ENCODE data around the gene HELZ2. TPM values are rescaled to one million over a fixed set of nuclear protein-coding genes. Genes with fewer than 3 reads are reported as not detected.

HELZ2 gene
- total and polyA plus RNA-seq, 10 of the 15 experiments (the other 5 are each of a cell fraction or from before 2014, with no cell fraction given) = 0.05 to 33.3 (median 6.2) TPM

DNA sequence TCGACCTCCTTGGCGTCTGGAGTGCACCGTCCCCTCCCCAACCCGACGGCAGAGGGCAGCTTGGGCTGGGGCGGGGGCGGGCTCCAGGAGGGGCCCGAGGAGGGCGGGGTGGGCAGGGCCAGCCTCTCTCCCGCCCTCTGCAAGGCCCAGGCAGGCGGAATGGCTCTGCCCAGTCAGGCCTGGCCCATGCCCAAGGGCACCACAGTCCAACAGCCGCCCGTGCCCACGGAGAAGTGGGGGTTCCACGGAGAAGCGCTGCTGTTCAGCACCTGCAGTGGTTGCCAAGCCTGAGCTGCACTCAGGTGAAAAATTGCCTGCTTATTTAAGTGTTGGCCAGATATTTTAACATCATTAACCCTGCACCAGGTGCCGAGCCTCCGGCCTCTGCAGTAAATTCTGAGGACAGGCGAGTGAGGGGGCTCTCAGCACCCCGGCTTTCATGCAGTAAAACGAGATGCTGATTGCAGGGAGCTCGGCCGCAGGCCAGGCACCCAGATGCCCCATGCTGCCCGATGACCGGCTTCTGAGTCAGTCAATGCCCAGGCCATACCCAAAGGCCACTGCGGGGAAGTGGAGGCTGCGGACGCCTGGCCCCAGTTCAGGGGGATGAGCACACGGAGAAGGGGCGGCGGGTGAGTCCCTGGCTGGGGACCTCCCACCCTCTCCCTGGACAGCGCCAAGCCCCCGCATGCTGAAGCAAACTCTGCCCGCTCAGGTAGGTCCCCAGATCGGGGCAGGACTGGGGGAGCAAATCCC is 26.1 kb downstream of the HELZ2 start, which contains the start of gene SRMS:
TSS of gene SRMS (minus strand) at position 25 of the 756 bp plus-strand sequence. CDS start 286 bp downstream, outside the sequence.
- Histone ChIP-seq H4K20me1 (ENCODE audit: control insufficient read depth, insufficient read depth) (no peaks in the 10 kb centered on the region), H3K4me3 (no peak within 1 kb of the TSS), H3K36me3 (ENCODE audit: control insufficient read depth in 2 of 2, insufficient read depth in 2 of 2, low read length in 1 of 2) (no peaks in the 10 kb centered on the region), H3K79me2 (ENCODE audit: control insufficient read depth, insufficient read depth, low read length) (no peaks in the 10 kb centered on the region), H3K4me1 (ENCODE audit: control insufficient read depth, insufficient read depth, low read length) (peaks cover 14% of the 10 kb centered on the region), H3K9me3 (replicated peaks; ENCODE audit: control insufficient read depth, insufficient read depth, low read length) (no peaks in the 10 kb centered on the region), H2AFZ (ENCODE audit: control insufficient read depth, low read depth, low read length) (no peak within 1 kb of the TSS), H3K27ac (ENCODE audit: control insufficient read depth, insufficient read depth) (no peak within 1 kb of the TSS), H3K9ac (ENCODE audit: control insufficient read depth, insufficient read depth, low read length) (no peak within 1 kb of the TSS), H3K27me3 (replicated peaks in 1 of 2; ENCODE audit: control insufficient read depth in 2 of 2, insufficient read depth in 2 of 2, low read length in 1 of 2) (no peaks in the 10 kb centered on the region; a peak in 1 of 4 replicates), H3K4me2 (ENCODE audit: control insufficient read depth, insufficient read depth) (no peak within 1 kb of the TSS)
- no peak for FAIRE-seq
- intact Hi-C loops (cut with micrococcal nuclease; ENCODE audit: unreplicated experiment) = no loop called here
- TF ChIP-seq LARP7 (IDR thresholded peaks at IDR 0.05) (no peak), SMC3 (IDR thresholded peaks at IDR 0.05; ENCODE audit: borderline replicate concordance, low read length) (no peak), ESRRA (IDR thresholded peaks at IDR 0.05; ENCODE audit: low read length) (no peak), KLF5 (IDR thresholded peaks at IDR 0.05; ENCODE audit: partially characterized antibody) (no peak), IRF4 (IDR thresholded peaks at IDR 0.05; ENCODE audit: low read depth, low read length) (no peak), PAX8 (IDR thresholded peaks at IDR 0.05) (no peak), NR2F1 (conservative IDR thresholded peaks at IDR 0.05) (no peak), HDAC6 (IDR thresholded peaks at IDR 0.05; ENCODE audit: unreplicated experiment) (no peak), ZNF622 (IDR thresholded peaks at IDR 0.05) (no peak), CREM (IDR thresholded peaks at IDR 0.05; ENCODE audit: low read depth) (no peak), NR2C2 (IDR thresholded peaks at IDR 0.05; ENCODE audit: borderline replicate concordance, control insufficient read depth, insufficient read length, low read depth) (no peak), RAD21 (IDR thresholded peaks at IDR 0.05; ENCODE audit: insufficient read depth, low read depth, low read length) (no peak), NFYA (IDR thresholded peaks at IDR 0.05; ENCODE audit: borderline replicate concordance, low read depth, low read length) (no peak)
- TF ChIP-seq, protein P1, sequence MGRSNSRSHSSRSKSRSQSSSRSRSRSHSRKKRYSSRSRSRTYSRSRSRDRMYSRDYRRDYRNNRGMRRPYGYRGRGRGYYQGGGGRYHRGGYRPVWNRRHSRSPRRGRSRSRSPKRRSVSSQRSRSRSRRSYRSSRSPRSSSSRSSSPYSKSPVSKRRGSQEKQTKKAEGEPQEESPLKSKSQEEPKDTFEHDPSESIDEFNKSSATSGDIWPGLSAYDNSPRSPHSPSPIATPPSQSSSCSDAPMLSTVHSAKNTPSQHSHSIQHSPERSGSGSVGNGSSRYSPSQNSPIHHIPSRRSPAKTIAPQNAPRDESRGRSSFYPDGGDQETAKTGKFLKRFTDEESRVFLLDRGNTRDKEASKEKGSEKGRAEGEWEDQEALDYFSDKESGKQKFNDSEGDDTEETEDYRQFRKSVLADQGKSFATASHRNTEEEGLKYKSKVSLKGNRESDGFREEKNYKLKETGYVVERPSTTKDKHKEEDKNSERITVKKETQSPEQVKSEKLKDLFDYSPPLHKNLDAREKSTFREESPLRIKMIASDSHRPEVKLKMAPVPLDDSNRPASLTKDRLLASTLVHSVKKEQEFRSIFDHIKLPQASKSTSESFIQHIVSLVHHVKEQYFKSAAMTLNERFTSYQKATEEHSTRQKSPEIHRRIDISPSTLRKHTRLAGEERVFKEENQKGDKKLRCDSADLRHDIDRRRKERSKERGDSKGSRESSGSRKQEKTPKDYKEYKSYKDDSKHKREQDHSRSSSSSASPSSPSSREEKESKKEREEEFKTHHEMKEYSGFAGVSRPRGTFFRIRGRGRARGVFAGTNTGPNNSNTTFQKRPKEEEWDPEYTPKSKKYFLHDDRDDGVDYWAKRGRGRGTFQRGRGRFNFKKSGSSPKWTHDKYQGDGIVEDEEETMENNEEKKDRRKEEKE (IDR thresholded peaks at IDR 0.05) = no peak
- TF ChIP-seq, protein P2, sequence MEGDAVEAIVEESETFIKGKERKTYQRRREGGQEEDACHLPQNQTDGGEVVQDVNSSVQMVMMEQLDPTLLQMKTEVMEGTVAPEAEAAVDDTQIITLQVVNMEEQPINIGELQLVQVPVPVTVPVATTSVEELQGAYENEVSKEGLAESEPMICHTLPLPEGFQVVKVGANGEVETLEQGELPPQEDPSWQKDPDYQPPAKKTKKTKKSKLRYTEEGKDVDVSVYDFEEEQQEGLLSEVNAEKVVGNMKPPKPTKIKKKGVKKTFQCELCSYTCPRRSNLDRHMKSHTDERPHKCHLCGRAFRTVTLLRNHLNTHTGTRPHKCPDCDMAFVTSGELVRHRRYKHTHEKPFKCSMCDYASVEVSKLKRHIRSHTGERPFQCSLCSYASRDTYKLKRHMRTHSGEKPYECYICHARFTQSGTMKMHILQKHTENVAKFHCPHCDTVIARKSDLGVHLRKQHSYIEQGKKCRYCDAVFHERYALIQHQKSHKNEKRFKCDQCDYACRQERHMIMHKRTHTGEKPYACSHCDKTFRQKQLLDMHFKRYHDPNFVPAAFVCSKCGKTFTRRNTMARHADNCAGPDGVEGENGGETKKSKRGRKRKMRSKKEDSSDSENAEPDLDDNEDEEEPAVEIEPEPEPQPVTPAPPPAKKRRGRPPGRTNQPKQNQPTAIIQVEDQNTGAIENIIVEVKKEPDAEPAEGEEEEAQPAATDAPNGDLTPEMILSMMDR (IDR thresholded peaks at IDR 0.05 in 2 of 3, conservative IDR thresholded peaks at IDR 0.05 in 1 of 3; ENCODE audit: control insufficient read depth in 2 of 3, extremely low read depth in 1 of 3, insufficient read depth in 1 of 3, low read depth in 3 of 3, low read length in 3 of 3) = no peak
- POLR2A ChIA-PET = no interaction called here
- SMC1A ChIA-PET (ENCODE audit: uncharacterized antibody, unreplicated experiment) = no interaction called here
- BruUV-seq (replicated peaks) = no TSS peak
- no peak for DNase-seq (ENCODE audit: low read depth, low spot score)
- RAD21 ChIA-PET (ENCODE audit: unreplicated experiment) = interaction anchor here (0.9 kb wide), 1 partner anchor 25 kb away, joined by 3 read pairs; no protein-coding TSS in a partner anchor
- in situ Hi-C loops (cut with MboI) = no loop called here
- 45% methylated on average over 33 of the region's 35 CpGs for WGBS (ENCODE audit: insufficient coverage, insufficient replicate concordance, low lambda C conversion rate, missing lambda C conversion rate)
- no peak for ATAC-seq
- CTCF ChIA-PET = no interaction called here

All from GM12878 (cell line).